HEK293T (cell line): ENCODE data around the gene MKRN2OS.

Experiments
- FOXK2 ChIP-seq: fragments of 450-650 bp; IDR thresholded peaks from 2 replicates; pipeline ENCODE4 v1.6.1; 2016; ENCODE audit warnings: mild to moderate bottlenecking
- HDGF ChIP-seq: fragments of 450-650 bp; IDR thresholded peaks from 2 replicates; pipeline ENCODE4 v1.6.1; 2017; ENCODE audit warnings: antibody characterized with exemption, borderline replicate concordance

GRCh38 chr3:12532182-12532581 is 13.1 kb downstream of the MKRN2OS start:
- TF ChIP-seq HDGF = no peak
- no peak for TF ChIP-seq FOXK2
